Stimulated activated naive CD4-positive, alpha-beta T cell (primary cell): ENCODE data around the gene MYBPHL.
"Not testable (repeated sequence)": the region's sequence is repeated elsewhere in the genome, so short reads cannot be mapped to it uniquely, and the experiment has no call there.

Source experiments
- DNase-seq, 6 experiments: peaks; one replicate each; lab custom pipeline; 2025; lab: John Stamatoyannopoulos, UW

The MYBPHL gene

DNA sequence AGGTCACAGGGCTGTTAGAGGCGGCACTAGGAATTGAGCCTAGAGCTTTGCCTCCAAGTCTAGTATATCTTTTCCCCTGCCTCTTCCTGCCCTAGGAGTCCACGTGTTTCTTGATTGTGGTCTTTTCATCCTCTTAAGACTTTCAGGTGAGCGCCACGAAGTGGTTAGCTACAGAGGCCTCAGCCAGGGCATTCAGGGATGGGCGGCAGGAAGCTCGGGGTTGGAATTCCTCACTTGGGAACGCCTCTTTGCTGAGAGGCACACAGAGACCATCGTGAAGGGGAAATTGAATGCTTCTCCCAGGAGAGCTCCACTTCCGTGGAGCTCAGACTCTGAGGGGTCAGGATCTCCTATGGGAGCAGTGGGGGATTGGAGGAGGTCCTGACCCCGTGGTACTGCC lies 820 bp downstream of the MYBPHL start:
- DNase-seq = not testable (repeated sequence)

GRCh38 chr1:109304226-109304920 lies 2.4 kb downstream of the MYBPHL start:
- DNase-seq = no peak

- DNase-seq = no peak
Measured at GRCh38 chr1:109301874-109302273, 4.9 kb downstream of the MYBPHL start.

DNA sequence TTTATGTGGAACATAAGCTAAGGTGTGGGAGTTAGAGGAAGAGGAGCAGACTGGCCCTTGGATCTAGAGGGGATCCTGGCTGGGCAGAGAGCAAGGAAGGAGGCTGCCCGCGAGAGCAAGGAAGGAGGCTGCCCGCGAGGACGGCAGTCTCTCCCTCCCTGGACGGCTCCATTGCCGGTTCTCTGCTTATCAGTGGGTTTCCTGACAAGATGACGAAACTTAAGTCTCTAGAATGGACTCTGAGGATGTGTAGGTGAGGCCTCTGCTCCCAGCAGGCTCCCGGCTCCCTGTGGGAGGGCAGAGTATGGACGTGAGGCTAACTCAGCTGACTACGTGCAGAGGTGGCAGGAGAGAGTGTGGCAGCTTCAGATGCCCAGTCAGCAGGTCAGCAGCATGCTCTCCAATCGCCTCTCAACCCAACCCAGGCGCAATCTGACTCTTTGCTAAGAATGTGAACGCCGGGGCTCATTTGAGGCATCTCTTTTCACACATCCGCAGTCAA lies 6.1 kb downstream of the MYBPHL start:
- no peak for DNase-seq

GRCh38 chr1:109299558-109300343 lies 7.1 kb downstream of the MYBPHL start:
- no peak for DNase-seq

- no peak for DNase-seq
Measured at GRCh38 chr1:109298666-109299557, 7.9 kb downstream of the MYBPHL start.

GRCh38 chr1:109296782-109297181 lies 10.0 kb downstream of the MYBPHL start:
- DNase-seq = no peak

GRCh38 chr1:109295712-109296415 lies 10.9 kb downstream of the MYBPHL start:
- no peak for DNase-seq

GRCh38 chr1:109294481-109294880 lies 12.3 kb downstream of the MYBPHL start:
- DNase-seq = no peak

DNA sequence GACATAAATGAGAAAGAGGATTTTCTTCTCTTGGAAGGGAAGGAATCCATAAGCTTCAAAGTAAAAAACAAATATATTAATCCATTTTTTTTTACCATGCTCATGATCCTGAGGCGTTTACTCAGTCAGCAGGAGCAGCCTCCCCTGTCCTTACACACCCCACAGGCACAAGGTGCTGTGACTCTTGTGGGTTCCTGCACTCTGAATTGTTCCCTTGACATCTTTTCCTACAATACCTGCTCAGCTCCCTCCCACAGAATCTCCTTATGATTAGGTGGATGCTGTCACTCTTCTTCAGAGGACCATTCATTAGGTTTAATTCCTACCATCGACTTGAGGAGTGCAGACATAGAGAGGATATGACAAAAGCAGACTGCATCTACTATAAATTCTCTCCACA lies 13.8 kb downstream of the MYBPHL start:
- DNase-seq = no peak

- DNase-seq = no peak
Measured at GRCh38 chr1:109292364-109292763, 14.4 kb downstream of the MYBPHL start.

GRCh38 chr1:109290998-109291397 lies 15.8 kb downstream of the MYBPHL start:
- no peak for DNase-seq

- no peak for DNase-seq
Measured at GRCh38 chr1:109290137-109290536, 16.7 kb downstream of the MYBPHL start.

DNA sequence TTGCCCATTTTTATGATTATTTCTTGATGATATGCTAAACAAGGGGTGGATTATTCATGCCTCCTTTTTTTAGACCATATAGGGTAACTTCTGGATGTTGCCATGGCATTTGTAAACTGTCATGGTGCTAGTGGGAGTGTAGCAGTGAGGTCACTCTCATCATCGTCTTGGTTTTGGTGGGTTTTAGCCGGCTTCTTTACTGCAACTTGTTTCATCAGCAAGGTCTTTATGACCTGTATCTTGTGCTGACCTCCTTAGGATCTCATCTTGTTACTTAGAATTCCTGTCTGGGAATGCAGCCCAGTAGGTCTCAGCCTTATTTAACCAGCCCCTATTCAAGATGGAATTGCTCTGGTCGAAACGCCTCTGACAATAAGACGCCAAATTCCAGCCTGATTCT lies 20.0 kb downstream of the MYBPHL start:
- DNase-seq = not testable (repeated sequence)

DNA sequence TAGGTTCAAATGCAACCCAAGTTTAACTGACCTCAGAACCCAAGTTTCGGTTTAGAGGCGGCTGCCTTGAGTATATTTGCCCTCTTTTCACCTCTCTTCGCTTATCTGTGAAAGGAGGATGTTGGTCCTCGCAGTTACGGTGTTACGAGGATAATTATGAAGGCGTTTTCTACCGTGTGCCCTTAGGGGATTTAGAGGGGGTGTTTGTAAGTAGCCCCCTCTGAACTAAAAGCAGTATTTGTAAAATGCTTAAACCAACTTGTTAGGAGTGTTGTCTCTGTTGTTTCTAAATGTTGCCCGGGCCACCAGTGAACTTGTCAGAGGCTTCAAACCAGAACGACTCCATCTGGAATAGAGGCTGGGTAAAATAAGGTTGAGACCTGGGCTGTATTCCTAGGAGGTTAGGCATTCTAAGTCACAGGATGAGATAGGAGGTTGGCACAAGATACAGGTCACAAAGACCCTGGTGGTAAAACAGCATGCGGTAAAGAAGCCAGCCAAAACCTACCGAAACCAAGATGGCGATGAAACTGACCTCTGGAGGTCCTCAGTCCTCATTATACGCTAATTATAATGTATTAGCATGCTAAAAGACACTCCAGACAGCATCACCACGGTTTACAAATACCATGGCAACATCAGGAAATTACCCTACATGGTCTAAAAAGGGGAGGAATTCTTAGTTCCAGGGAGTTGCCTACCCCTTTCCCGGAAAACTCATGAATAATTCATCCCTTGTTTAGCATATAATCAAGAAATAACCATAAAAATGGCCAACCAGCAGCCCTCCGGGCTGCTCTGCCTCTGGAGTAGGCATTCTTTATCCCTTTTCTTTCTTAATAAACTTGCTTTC lies 22.8 kb downstream of the MYBPHL start:
- DNase-seq = no peak

DNA sequence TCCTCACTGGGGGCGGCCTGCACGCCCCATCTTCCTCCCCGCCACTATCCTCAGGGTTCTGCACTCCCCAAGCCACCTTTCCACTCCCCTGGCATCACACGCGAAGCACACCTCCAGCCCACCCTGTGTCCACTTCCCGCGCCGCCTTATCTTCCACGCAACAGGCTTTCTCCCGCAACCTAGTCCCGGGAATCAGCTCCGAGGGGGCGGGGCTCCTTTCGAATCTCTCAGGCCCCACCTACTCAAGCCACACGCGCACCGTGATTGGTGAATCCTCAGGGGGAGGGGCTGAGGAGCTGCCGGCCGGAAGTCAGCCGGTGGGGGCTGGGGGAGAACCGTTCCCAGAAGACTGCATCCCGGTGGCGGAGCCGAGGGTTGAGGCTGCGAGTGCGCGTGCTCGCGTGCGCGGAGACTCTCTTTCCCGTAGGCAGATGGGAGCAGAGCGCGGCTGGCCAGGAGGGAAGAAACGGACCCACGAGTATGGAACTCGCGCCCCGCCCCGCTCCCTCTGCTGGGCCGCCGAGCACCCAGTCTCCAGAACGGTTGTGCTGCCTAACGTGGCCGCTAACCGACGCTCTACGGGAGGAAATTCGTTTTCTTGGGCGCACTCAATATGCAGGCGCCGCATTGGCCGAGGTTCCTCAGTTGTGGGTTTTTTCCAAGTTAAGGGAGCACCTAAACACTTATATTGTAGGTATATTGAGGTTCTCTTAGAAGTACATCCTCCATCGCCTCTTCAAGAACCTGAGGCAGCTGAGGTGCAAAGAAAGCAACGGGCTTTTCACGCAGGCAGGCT lies 23.7 kb downstream of the MYBPHL start, which contains the start of gene PSRC1:
Gene PSRC1, minus strand, starts transcription at position 194 of the 796 bp plus-strand sequence.
- peak; percentile 80 to 90 (median 84) for DNase-seq

DNA sequence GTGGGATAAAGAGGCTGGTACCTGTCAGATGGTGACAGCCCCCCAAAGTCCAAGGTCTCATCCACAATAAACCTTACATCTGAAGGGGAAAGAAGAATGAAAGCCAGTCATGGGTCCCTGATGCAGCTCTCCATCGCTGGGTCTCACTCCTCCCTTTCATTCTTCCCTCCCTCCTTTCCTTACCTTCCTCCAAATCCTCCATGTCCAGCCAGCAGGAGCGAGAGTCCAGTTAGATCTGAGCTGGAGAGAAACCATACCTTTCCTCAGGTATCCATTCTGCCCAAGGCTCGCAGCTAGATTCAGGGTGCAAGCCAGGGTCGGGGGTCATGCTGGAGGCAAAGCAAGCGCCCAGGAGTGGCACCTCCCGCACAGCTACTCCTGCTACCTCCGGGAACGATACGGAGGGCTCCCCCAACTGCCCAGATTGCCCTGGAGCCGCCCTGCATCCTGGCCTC lies 24.3 kb downstream of the MYBPHL start:
- DNase-seq = no peak

GRCh38 chr1:109281680-109282496 lies 24.9 kb downstream of the MYBPHL start:
- DNase-seq = no peak

GRCh38 chr1:109280862-109281261 lies 25.9 kb downstream of the MYBPHL start:
- DNase-seq = no peak
